IPS-NIHi7 (cell line): ENCODE measurements around the gene CDRT15.
"Not testable (repeated sequence)": the region's sequence is repeated elsewhere in the genome, so short reads cannot be mapped to it uniquely, and the experiment has no call there.

ENCODE experiments used
- DNase-seq: peaks from one replicate; pipeline ENCODE4 v3.0.0; 2012; ENCODE audit warnings: mixed read lengths; ENCODE audit errors: extremely low spot score

CDRT15 gene

GRCh38 chr17:14207791-14208190 is 28.9 kb downstream of the CDRT15 start:
- no peak for DNase-seq

- DNase-seq, result no peak
These were observed 29.8 kb downstream of the CDRT15 start for GRCh38 chr17:14206891-14207290.

- DNase-seq, result no peak
These were observed 30.6 kb downstream of the CDRT15 start for GRCh38 chr17:14205992-14206461.

GRCh38 chr17:14205380-14205779 is 31.3 kb downstream of the CDRT15 start:
- no peak for DNase-seq

GRCh38 chr17:14204546-14204945 is 32.1 kb downstream of the CDRT15 start:
- DNase-seq, result no peak

GRCh38 chr17:14204084-14204483 is 32.6 kb downstream of the CDRT15 start:
- DNase-seq, result no peak

GRCh38 chr17:14203388-14203787 is 33.3 kb downstream of the CDRT15 start:
- peak; percentile 33 for DNase-seq

GRCh38 chr17:14202388-14203166 is 34.1 kb downstream of the CDRT15 start:
- no peak for DNase-seq

- no peak for DNase-seq
These were observed 34.7 kb downstream of the CDRT15 start for GRCh38 chr17:14201988-14202380.

- no peak for DNase-seq
These were observed 35.4 kb downstream of the CDRT15 start for GRCh38 chr17:14201021-14201987.

GRCh38 chr17:14200354-14200753 is 36.3 kb downstream of the CDRT15 start:
- DNase-seq, result no peak

- no peak for DNase-seq
These were observed 37.1 kb downstream of the CDRT15 start for GRCh38 chr17:14199601-14200000.

GRCh38 chr17:14198575-14198974 is 38.1 kb downstream of the CDRT15 start:
- DNase-seq, result no peak

- DNase-seq, result peak; percentile 52
These were observed 38.6 kb downstream of the CDRT15 start for GRCh38 chr17:14198013-14198412.

GRCh38 chr17:14197586-14197985 is 39.1 kb downstream of the CDRT15 start:
- no peak for DNase-seq

- DNase-seq, result no peak
These were observed 39.6 kb downstream of the CDRT15 start for GRCh38 chr17:14197057-14197456.

GRCh38 chr17:14196377-14196997 is 40.2 kb downstream of the CDRT15 start:
- no peak for DNase-seq

GRCh38 chr17:14192636-14193344 is 43.9 kb downstream of the CDRT15 start:
- DNase-seq, result not testable (repeated sequence)

- DNase-seq, result not testable (repeated sequence)
These were observed 44.6 kb downstream of the CDRT15 start for GRCh38 chr17:14192039-14192438.

- DNase-seq, result not testable (repeated sequence)
These were observed 45.2 kb downstream of the CDRT15 start for GRCh38 chr17:14191469-14191868.

- not testable (repeated sequence) for DNase-seq
These were observed 45.9 kb downstream of the CDRT15 start for GRCh38 chr17:14190774-14191173.
